GM12878 (cell line): ENCODE data around the gene NDEL1. TPM values are rescaled to one million over a fixed set of nuclear protein-coding genes. Genes with fewer than 3 reads are reported as not detected.

Source experiments
- ATAC-seq: fragments of 200-7000 bp; cut with Tn5 transposase; 3 replicates; pipeline ENCODE4 v1.9.1; 2020; ENCODE audit warnings: mild to moderate bottlenecking, moderate library complexity
- BruUV-seq: library from RNA; stranded (reverse); fragments of 400-500 nt; replicated peaks from 2 replicates; lab custom pipeline; 2021; lab: Mats Ljungman, UMichigan
- CTCF ChIA-PET: fragments of 300-600 bp; sonication (Branson Sonifier 250); formaldehyde crosslinking; extraction: SDS; loops from one replicate; lab custom pipeline; 2021; ENCODE audit warnings: inconsistent platforms; lab: Yijun Ruan, JAX
- POLR2A ChIA-PET: fragments of 350-600 bp; formaldehyde crosslinking; extraction: SDS; loops from one replicate; lab custom pipeline; 2021; ENCODE audit warnings: inconsistent platforms; lab: Charles Lee
- RAD21 ChIA-PET: fragments of 300-600 bp; sonication (Branson Sonifier 250); formaldehyde crosslinking; loops from one replicate; lab custom pipeline; 2023; ENCODE audit warnings: antibody characterized with exemption; ENCODE audit not compliant: unreplicated experiment; lab: Charles Lee
- SMC1A ChIA-PET: fragments of 300-600 bp; sonication (Branson Sonifier 250); formaldehyde crosslinking; loops from one replicate; lab custom pipeline; 2023; ENCODE audit not compliant: unreplicated experiment, uncharacterized antibody; lab: Charles Lee
- DNase-seq: peaks from one replicate; pipeline ENCODE4 v3.0.0-alpha.2; 2011; ENCODE audit warnings: low read depth, low spot score
- FAIRE-seq: peaks from 3 replicates; lab custom pipeline; 2011; peaks lifted over from hg19 to GRCh38; lab: Jason Lieb, UNC
- H2AFZ ChIP-seq: 2 replicates; pipeline ENCODE4 v1.6.0; 2011; ENCODE audit warnings: low read depth, low read length, control low read depth; ENCODE audit not compliant: control insufficient read depth
- H3K27ac ChIP-seq: 2 replicates; pipeline ENCODE4 v1.5.1; 2011; ENCODE audit warnings: control low read depth; ENCODE audit not compliant: control insufficient read depth, insufficient read depth
- H3K27me3 ChIP-seq, 2 experiments: replicated peaks in 1 of 2; 2 replicates each; pipeline versions ENCODE4 v1.6.0 to v1.6.1; 2011; ENCODE audit warnings: low read length in 1 of 2; ENCODE audit not compliant: control insufficient read depth in 2 of 2, insufficient read depth in 2 of 2
- H3K36me3 ChIP-seq, 2 experiments: 2 replicates each; pipeline ENCODE4 v1.5.1; 2011; ENCODE audit warnings: low read length in 1 of 2; ENCODE audit not compliant: control insufficient read depth in 2 of 2, insufficient read depth in 2 of 2
- H3K4me1 ChIP-seq: 2 replicates; pipeline ENCODE4 v1.6.1; 2011; ENCODE audit warnings: mild to moderate bottlenecking, low read length, moderate library complexity, mixed read lengths; ENCODE audit not compliant: control insufficient read depth, insufficient read depth
- H3K4me2 ChIP-seq: 2 replicates; pipeline ENCODE4 v1.6.0; 2011; ENCODE audit warnings: control low read depth; ENCODE audit not compliant: control insufficient read depth, insufficient read depth
- H3K4me3 ChIP-seq: fragments of 200-600 bp; sonication (generic); 2 replicates; pipeline ENCODE4 v1.5.1; 2016
- H3K79me2 ChIP-seq: 2 replicates; pipeline ENCODE4 v1.6.0; 2011; ENCODE audit warnings: low read length; ENCODE audit not compliant: control insufficient read depth, insufficient read depth
- H3K9ac ChIP-seq: 2 replicates; pipeline ENCODE4 v1.8.0; 2011; ENCODE audit warnings: low read length, control low read depth, mixed read lengths; ENCODE audit not compliant: control insufficient read depth, insufficient read depth
- H3K9me3 ChIP-seq: replicated peaks from 3 replicates; pipeline ENCODE4 v1.5.1; 2011; ENCODE audit warnings: mild to moderate bottlenecking, low read length; ENCODE audit not compliant: control insufficient read depth, insufficient read depth
- H4K20me1 ChIP-seq: 2 replicates; pipeline ENCODE4 v1.6.0; 2011; ENCODE audit not compliant: control insufficient read depth, insufficient read depth
- CHD2 ChIP-seq: IDR thresholded peaks from 2 replicates; pipeline ENCODE4 v1.6.1; 2011; ENCODE audit warnings: low read depth, low read length, improper control_type of control experiment, borderline replicate concordance
- FOXK2 ChIP-seq: fragments of 450-650 bp; IDR thresholded peaks from 2 replicates; pipeline ENCODE4 v1.6.1; 2017; ENCODE audit warnings: mild to moderate bottlenecking, moderate library complexity
- MAX ChIP-seq: IDR thresholded peaks from 2 replicates; pipeline ENCODE4 v1.6.1; 2012; ENCODE audit warnings: low read depth, low read length, improper control_type of control experiment
- POLR2AphosphoS5 ChIP-seq: IDR thresholded peaks from 2 replicates; pipeline ENCODE4 v1.6.1; 2011; ENCODE audit warnings: mild to moderate bottlenecking, low read length, inconsistent platforms
- RBBP5 ChIP-seq: fragments of 200-600 bp; sonication (generic); conservative IDR thresholded peaks from 2 replicates; pipeline ENCODE4 v1.6.1; 2016
- SIN3A ChIP-seq: IDR thresholded peaks from 2 replicates; pipeline ENCODE4 v1.6.1; 2012; ENCODE audit warnings: low read depth, low read length, improper control_type of control experiment
- SIX5 ChIP-seq: IDR thresholded peaks from 2 replicates; pipeline ENCODE4 v1.6.1; 2011; ENCODE audit warnings: mild to moderate bottlenecking, low read depth, low read length, moderate library complexity; ENCODE audit not compliant: severe bottlenecking
- SMC3 ChIP-seq: IDR thresholded peaks from 2 replicates; pipeline ENCODE4 v1.6.1; 2011; ENCODE audit warnings: low read length, improper control_type of control experiment, borderline replicate concordance
- TAF1 ChIP-seq: IDR thresholded peaks from 2 replicates; pipeline ENCODE4 v1.6.1; 2011; ENCODE audit warnings: mild to moderate bottlenecking, low read depth, low read length, borderline replicate concordance
- WGBS: methylation state at CpG from one replicate; pipeline ENCODE4 v1.1.6; 2016; ENCODE audit warnings: low lambda C conversion rate; ENCODE audit not compliant: insufficient replicate concordance, insufficient coverage; ENCODE audit errors: missing lambda C conversion rate; 5-methylcytosine and 5-hydroxymethylcytosine counted together
- in situ Hi-C: fragments of 300-500 bp; cut with MboI; formaldehyde crosslinking; loops from 9 replicates; pipeline ENCODE4 v1.14.3; 2018; ENCODE audit warnings: mixed read lengths
- intact Hi-C: fragments of 100-400 bp; cut with micrococcal nuclease; formaldehyde crosslinking; loops from one replicate; pipeline ENCODE4 v1.14.2; 2022; ENCODE audit not compliant: unreplicated experiment
- polyA plus RNA-seq, 11 experiments: library from polyadenylated mRNA; depleted of rRNA in 4 of 11; unstranded in 6 of 11; stranded (reverse) in 5 of 11; fragments of >200 nt; fragmentation: Nextera tagmentation in 4 of 11; fragmentation: Illumina TruSeq in 1 of 11; extraction: Ambion mirVana in 4 of 11; extraction: Trizol in 1 of 11; gene quantifications; 1 replicate in 1 of 11; 2 replicates in 10 of 11; pipeline versions ENCODE4 v1.2.1 to v1.2.3, GENCODE V29; 2011 to 2016; ENCODE audit warnings: inconsistent platforms in 2 of 11, missing spikeins in 2 of 11, low read depth in 1 of 11
- total RNA-seq, 4 experiments: library from RNA; depleted of rRNA in 3 of 4; stranded (reverse); fragments of >200 nt in 3 of 4; fragmentation: Illumina TruSeq in 1 of 4; extraction: Trizol in 1 of 4; gene quantifications; 2 replicates each; pipeline versions ENCODE4 v1.2.1 to v1.2.3, GENCODE V29; 2013 to 2021

NDEL1 gene
- total and polyA plus RNA-seq, 10 of the 15 experiments (the other 5 are each of a cell fraction or from before 2014, with no cell fraction given): 0.72 to 41.5 (median 29.9) TPM

- Histone ChIP-seq H3K4me2 (no peak within 1 kb of the TSS), H2AFZ (no peak within 1 kb of the TSS), H3K79me2 (no peaks in the 10 kb centered on the region), H3K4me3 (no peak within 1 kb of the TSS), H3K27me3 (peaks cover 0 to 2% of the 10 kb centered on the region in 2 experiments; a peak in 2 of 4 replicates), H3K9ac (no peak within 1 kb of the TSS), H3K4me1 (no peaks in the 10 kb centered on the region), H3K9me3 (no peaks in the 10 kb centered on the region), H3K27ac (no peak within 1 kb of the TSS), H3K36me3 (no peaks in the 10 kb centered on the region), H4K20me1 (no peaks in the 10 kb centered on the region)
- ChIA-PET POLR2A (no interaction called here), CTCF (interaction anchor here (0.7 to 1.5 kb wide), 3 partner anchors 12 to 14 kb away, joined by 3 to 4 read pairs (median 3); no protein-coding TSS in a partner anchor), SMC1A (no interaction called here), RAD21 (no interaction called here)
- no peak for ATAC-seq
- intact Hi-C loops: no loop called here
- no peak for FAIRE-seq
- DNase-seq: no peak
- WGBS: 47% methylated on average over 13 of the region's 13 CpGs
- in situ Hi-C loops: no loop called here
- no TSS peak for BruUV-seq
- TF ChIP-seq POLR2AphosphoS5 (no peak), TAF1 (no peak), FOXK2 (no peak), SIN3A (no peak), CHD2 (no peak), SIX5 (no peak), SMC3 (no peak), MAX (no peak), RBBP5 (no peak)
Measured at GRCh38 chr17:8397636-8398035, 38.0 kb upstream of the NDEL1 start, which contains the start of gene RNF222. TSS of gene RNF222 (minus strand) at chr17:8397827. CDS start at chr17:8393461, 4,366 bp downstream.
